Endometrial microvascular endothelial cells (primary cell): ENCODE measurements around the gene NTSR1. TPM values are rescaled to one million over a fixed set of nuclear protein-coding genes. Genes with fewer than 3 reads are reported as not detected.

Experiments
- in situ Hi-C: cut with HindIII; loops from 2 replicates; pipeline ENCODE4 v1.10.0; 2017; ENCODE audit warnings: low sequenced_read_pairs, low pct_unique_long_range_greater_than_20kb; ENCODE audit errors: inconsistent ontology term
- total RNA-seq: library from RNA; depleted of rRNA; stranded (reverse); fragments of >200 nt; gene quantifications from one replicate; pipeline ENCODE4 v1.2.3, GENCODE V29; 2015; ENCODE audit errors: inconsistent ontology term

The NTSR1 gene
- total RNA-seq, 1 donor from 2014 or later, result 0.19 TPM

DNA sequence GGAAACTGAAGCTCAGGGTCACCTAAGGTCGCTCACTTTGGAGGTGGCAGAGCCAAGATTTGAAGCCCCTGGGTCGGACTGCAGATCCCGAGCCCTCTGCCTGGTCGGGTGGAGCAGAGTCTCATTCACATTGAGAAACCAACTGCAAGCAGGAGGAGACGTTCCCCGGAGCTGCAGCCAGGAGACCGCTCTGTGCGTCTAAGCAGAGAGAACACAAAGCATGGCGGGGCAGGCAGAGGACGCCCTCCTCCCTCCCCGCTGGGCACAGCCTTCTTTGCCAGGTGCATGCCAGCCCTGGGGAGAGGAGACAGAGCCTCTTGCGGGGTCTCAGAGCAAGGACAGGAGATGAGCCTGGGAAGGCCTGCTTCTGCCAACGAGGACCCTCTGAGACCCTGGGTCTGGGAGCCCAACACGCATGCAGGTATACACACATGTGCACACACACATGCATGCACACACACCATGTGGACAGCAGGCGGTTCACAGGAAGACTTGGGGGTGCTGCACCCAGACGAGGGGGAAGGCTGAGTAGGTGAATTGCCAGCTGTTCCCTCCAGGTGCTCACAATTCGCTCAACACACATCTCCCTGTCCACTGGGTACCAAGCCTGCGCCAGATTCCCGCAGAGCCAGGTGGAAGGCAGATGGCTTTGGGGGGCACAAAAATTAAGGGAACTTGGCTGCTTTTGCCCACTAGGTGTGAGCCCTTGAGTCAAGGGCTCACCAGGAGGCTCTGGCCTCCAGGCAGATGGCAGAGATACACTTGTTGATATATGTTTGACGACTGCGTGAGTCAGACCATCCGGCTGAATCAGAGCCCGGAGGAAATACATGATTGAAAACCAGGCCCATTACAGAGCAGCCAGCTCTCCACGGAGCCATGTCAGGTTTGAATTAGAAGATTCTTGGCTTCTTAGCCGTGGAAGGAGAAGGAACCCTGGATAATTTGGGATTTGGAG is 5.5 kb upstream of the NTSR1 start:
- in situ Hi-C loops, result no loop called here

DNA sequence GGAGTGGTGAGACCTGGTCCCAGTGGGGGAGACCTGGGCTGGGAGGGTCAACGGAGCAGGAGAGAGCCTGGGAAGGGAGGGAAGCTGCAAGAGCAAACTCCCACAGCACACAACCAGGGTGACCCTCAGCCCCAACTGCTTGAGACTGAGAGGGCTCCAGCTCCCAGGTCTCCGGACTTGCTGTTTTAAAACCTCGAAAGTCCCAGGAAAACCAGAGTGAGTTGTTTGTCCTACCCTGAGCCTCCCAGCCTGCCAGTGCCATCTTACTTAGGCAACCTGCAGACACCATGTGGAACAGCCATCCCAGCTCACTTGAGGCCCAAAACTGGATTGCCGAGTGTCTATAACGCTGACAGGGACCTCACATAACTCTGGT is 4.8 kb upstream of the NTSR1 start:
- in situ Hi-C loops, result no loop called here

GRCh38 chr20:62704341-62704948 is 4.2 kb upstream of the NTSR1 start:
- in situ Hi-C loops, result no loop called here

DNA sequence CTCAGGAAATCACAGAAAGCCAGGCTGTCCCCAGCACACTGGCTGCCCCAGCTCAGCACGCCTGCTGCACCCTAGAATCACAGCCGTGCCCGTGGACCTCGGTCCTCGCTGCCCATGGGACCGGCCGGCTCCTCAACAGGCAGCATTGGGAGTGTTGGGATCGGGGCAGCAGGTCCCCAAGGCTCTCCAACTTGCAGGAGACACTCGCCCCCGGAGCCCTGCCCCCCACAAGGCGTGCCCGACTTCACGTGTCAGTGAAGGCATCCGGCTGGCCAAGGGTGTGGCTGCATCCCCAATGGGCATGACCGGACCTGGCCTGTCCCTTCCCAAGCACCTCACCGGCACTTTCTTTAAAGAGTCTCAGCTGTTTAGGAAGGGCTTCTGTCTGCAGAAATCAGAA is 3.0 kb upstream of the NTSR1 start:
- in situ Hi-C loops, result no loop called here

- in situ Hi-C loops, result no loop called here
These were observed 2.3 kb upstream of the NTSR1 start for GRCh38 chr20:62706344-62706743.

GRCh38 chr20:62706857-62707256 is 1.8 kb upstream of the NTSR1 start:
- in situ Hi-C loops, result no loop called here

DNA sequence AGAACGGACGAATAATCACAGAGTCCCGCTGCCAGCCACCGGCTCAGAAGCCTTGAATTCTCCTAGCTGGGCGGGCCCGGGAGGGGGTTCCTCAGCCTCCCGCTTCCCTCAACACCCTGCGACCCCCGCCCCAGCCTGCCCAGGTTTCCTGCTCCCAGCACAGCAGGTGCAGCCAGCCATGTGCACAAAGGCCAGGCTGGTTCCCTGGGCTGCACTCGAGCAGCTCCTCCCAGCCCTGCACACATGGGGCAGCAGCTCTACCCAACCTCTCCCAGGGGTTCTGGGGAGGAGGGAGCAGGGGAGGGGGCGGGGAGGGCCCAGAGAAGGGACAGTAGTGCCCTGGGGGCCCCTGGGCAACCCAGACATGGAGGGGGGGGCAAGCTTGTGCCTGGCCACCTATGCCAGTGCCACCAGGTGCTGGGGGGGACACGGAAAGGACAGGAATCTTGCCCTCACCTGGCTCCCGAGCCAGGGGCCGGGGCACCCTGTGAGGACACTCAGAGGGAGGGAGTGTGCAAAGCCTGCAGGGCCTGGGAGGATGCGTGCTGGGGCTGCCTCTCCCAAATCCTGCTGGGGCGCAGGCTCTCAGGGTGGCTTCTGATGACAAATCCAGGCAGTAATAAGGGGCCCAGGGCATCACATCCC is 1.2 kb upstream of the NTSR1 start:
- in situ Hi-C loops, result no loop called here

DNA sequence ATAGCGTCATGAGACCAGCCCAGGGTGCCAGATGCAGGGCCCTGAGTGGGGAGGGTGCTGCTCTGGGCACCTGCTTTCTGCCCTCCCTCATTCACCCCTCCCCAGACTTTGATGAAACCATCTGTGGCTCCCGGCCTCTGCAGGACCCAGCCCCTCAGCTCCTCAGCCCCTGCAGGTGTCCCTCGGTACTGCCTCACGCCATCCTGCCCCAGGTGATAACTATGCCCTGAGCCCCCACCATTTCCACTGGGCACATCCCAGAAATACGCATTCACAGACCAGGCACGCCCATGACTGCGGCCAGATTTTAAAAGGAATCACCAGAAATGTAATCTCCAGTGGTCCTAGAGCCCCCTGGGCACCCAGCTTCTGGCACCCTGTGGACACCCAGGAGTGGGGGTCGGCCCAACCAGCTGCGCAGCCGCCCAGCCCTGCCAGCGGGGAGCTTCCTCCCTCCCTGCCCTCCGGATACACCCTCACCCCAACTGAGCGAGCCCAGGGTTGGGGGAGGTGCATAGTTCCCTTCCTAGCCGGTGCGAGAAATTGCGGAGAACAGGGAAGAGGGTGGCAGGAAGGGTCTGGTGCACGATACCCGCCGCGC is 615 bp upstream of the NTSR1 start:
- in situ Hi-C loops, result no loop called here

- in situ Hi-C loops, result no loop called here
These were observed 885 bp downstream of the NTSR1 start for GRCh38 chr20:62709537-62709905.

DNA sequence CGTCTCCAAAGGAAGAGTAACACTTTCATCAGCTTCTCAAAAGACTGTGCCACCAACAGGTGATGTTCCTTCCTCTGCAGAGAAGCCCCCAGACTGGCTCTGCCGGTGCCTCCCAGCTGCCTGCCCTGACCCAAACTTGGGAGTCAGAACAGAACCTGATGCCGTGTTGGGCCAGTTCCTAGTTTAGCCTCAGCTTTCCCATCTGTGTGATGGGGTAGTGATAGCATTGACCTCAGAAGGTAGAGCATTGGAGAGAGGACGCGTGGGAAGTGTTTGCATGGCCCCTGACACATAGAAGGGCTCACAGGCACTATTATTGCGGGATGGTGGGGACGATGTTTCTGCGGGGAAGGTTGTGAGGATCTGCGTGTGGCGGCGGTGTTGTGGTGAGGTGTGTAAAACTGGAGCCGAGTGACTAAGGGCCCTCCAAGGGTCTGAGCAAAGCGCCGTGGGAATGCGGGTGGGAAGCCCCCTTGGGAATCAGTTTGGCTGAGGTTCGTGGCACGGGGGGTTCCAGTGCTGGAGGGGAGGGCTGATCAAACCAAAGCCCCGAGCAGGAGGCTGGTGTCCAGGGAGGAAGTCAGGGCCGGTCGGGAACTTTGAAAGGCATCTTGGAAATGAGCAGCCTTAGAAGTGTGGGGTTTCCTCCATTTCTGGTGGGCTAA is 1.7 kb downstream of the NTSR1 start:
- in situ Hi-C loops, result no loop called here

- in situ Hi-C loops, result no loop called here
These were observed 2.5 kb downstream of the NTSR1 start for GRCh38 chr20:62710886-62711702.

GRCh38 chr20:62711703-62712101 is 3.1 kb downstream of the NTSR1 start:
- in situ Hi-C loops, result no loop called here

- in situ Hi-C loops, result no loop called here
These were observed 4.0 kb downstream of the NTSR1 start for GRCh38 chr20:62712606-62713005.

DNA sequence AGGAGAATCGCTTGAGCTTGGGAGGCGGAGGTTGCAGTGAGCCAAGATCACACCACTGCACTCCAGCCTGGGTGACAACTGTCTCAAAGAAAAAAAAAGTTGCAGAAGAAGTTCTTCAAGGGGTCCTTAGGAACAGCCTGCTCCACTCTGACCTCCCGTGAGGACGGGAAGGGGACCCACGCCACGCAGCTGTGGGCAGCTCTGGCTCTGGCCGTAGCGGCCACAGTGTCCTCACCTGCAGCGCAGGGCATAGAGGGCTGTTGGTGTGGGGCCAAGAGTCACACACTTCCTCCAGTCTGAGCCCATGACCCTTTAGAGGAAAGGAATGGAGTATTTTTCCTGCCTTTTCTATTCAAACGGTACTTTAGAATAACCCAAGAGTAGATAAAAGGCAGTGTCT is 5.4 kb downstream of the NTSR1 start:
- in situ Hi-C loops, result no loop called here

DNA sequence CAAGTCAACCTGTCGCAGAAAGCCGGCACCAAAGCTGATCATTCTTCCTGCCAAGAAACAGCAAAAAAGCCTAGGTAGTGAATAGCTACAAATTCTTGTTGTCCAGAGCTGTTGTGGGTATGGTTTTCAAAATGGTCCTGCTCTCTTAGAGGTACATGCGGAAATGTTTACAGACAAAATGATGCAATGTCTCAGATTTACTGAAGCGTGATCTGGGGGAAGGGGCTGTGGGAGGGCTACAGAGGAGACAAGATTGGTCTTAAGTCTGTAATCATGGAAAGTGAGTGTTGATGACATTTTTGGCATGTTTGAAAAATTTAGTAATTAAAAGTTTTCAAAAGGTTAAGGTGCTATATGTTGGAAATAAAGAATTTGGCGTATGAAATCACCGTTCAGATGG is 6.2 kb downstream of the NTSR1 start:
- in situ Hi-C loops, result no loop called here

- in situ Hi-C loops, result no loop called here
These were observed 6.6 kb downstream of the NTSR1 start for GRCh38 chr20:62715201-62715600.

DNA sequence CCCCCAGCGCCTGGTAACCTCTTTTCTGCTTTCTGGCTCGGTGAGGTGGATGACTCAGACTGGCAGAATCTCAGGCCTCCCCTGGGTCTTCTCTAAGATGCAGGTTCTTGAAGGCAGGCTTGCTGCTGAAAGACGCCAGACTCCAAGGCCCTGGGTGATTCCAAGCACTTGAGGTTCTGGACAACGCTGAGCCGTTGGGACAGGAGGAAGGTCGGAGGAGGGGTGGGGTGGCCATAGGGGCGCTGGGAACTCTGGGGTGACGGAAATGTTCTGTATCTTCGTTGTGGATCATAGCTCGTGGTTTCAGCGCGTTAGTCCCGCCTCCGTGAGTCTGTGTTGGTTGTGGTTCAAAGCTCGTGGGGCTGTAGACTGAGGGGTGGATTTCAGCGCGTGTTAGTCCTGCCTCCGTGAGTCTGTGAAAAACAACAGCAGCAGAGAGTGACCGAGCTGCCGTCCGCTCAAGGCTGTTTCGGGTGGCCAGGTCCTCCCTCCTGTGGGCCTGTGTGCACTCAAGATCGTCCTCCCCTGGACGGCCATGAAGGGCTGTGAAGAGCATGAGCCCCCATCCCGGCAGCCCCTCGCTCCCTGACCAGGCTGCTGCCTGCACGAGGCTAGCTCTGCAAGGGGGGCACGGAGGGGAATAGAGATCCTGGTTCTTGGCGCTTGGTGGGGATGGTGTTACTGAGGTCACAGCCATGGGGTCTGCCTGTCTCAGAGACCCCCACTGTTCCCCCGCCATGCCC is 7.7 kb downstream of the NTSR1 start:
- in situ Hi-C loops, result no loop called here

- in situ Hi-C loops, result no loop called here
These were observed 8.3 kb downstream of the NTSR1 start for GRCh38 chr20:62716941-62717310.
